HCT116 (cell line): ENCODE results near the gene MEAK7. TPM values are rescaled to one million over a fixed set of nuclear protein-coding genes. Genes with fewer than 3 reads are reported as not detected.

ENCODE experiments used
- ATAC-seq: fragments of 200-7000 bp; cut with Tn5 transposase; 2 replicates; pipeline ENCODE4 v1.9.1; 2020; ENCODE audit warnings: mild to moderate bottlenecking, moderate library complexity
- BruUV-seq: library from RNA; stranded (reverse); fragments of 400-500 nt; replicated peaks from 2 replicates; lab custom pipeline; 2021; lab: Mats Ljungman, UMichigan
- CTCF ChIA-PET: fragments of 300-600 bp; sonication (Branson Sonifier 250); formaldehyde crosslinking; loops from one replicate; lab custom pipeline; 2021; ENCODE audit warnings: antibody characterized with exemption; lab: Charles Lee
- POLR2A ChIA-PET: fragments of 300-600, 350-600 bp; sonication (Branson Sonifier 250); formaldehyde crosslinking; loops from one replicate; lab custom pipeline; 2021; ENCODE audit warnings: antibody characterized with exemption; lab: Charles Lee
- RAD21 ChIA-PET, 2 experiments: fragments of 300-600 bp; sonication (Branson Sonifier 250); formaldehyde crosslinking; loops; one replicate each; lab custom pipeline; 2023; ENCODE audit warnings: low total read pairs in 2 of 2; ENCODE audit not compliant: uncharacterized antibody in 2 of 2, unreplicated experiment in 2 of 2, low non-redundant PET in 1 of 2; lab: Charles Lee
- DNase-seq: peaks from one replicate; pipeline ENCODE4 v3.0.0-alpha.2; 2010; ENCODE audit warnings: low read depth, low spot score
- H2AFZ ChIP-seq: fragments of 200-600 bp; shearing (Covaris generic), sonication (generic); 2 replicates; pipeline ENCODE4 v1.6.1; 2017; ENCODE audit warnings: low read depth, mixed run types, mixed read lengths, antibody characterized with exemption, low read length; ENCODE audit not compliant: poor library complexity, severe bottlenecking
- H3K27ac ChIP-seq: 2 replicates; pipeline ENCODE4 v1.5.1; 2012; ENCODE audit warnings: low read depth, low read length
- H3K27me3 ChIP-seq: fragments of 200-600 bp; sonication (generic); 2 replicates; pipeline ENCODE4 v1.6.1; 2016; ENCODE audit warnings: mixed run types, low read length, mixed read lengths; ENCODE audit not compliant: insufficient read depth
- H3K36me3 ChIP-seq, 2 experiments: fragments of 200-500 bp in 1 of 2; fragments of 200-600 bp in 1 of 2; sonication (Bioruptor generic) in 1 of 2; sonication (generic) in 1 of 2; 2 replicates each; pipeline versions ENCODE4 v1.5.1 to v1.6.1; 2014 to 2016; ENCODE audit warnings: low read length in 2 of 2, inconsistent platforms in 1 of 2, mixed read lengths in 1 of 2, mixed run types in 1 of 2; ENCODE audit not compliant: insufficient read depth in 2 of 2, control insufficient read depth in 1 of 2
- H3K4me1 ChIP-seq, 2 experiments: fragments of 200-600 bp in 1 of 2; sonication (generic) in 1 of 2; 2 replicates each; pipeline versions ENCODE4 v1.5.1 to v1.6.1; 2012 to 2017; ENCODE audit warnings: low read length in 2 of 2, inconsistent platforms in 1 of 2, mild to moderate bottlenecking in 1 of 2, mixed read lengths in 1 of 2, mixed run types in 1 of 2, moderate library complexity in 1 of 2; ENCODE audit not compliant: insufficient read depth in 2 of 2, control insufficient read depth in 1 of 2
- H3K4me2 ChIP-seq: fragments of 200-600 bp; sonication (generic); 2 replicates; pipeline ENCODE4 v1.6.1; 2017; ENCODE audit warnings: mixed run types, low read length, mixed read lengths
- H3K4me3 ChIP-seq, 2 experiments: fragments of 200-600 bp in 1 of 2; sonication (generic) in 1 of 2; replicated peaks in 1 of 2; 2 replicates each; pipeline ENCODE4 v1.5.1; 2011 to 2016; ENCODE audit warnings: low read length in 2 of 2, control low read depth in 1 of 2, low read depth in 1 of 2, mild to moderate bottlenecking in 1 of 2, mixed read lengths in 1 of 2, mixed run types in 1 of 2
- H3K79me2 ChIP-seq: fragments of 200-600 bp; sonication (generic); 2 replicates; pipeline ENCODE4 v1.6.1; 2017; ENCODE audit warnings: mild to moderate bottlenecking, mixed run types, low read length, moderate library complexity, mixed read lengths; ENCODE audit not compliant: insufficient read depth
- H3K9ac ChIP-seq: fragments of 200-600 bp; sonication (generic); 2 replicates; pipeline ENCODE4 v1.6.1; 2016; ENCODE audit warnings: low read length, mixed read lengths
- H3K9me2 ChIP-seq: fragments of 200-600 bp; sonication (generic), shearing (Covaris generic); 2 replicates; pipeline ENCODE4 v1.6.1; 2017; ENCODE audit warnings: mixed run types, mild to moderate bottlenecking, moderate library complexity; ENCODE audit not compliant: insufficient read depth
- H3K9me3 ChIP-seq, 2 experiments: fragments of 200-500 bp in 1 of 2; fragments of 200-600 bp in 1 of 2; sonication (Bioruptor generic) in 1 of 2; sonication (generic) in 1 of 2; 2 replicates each; pipeline ENCODE4 v1.6.1; 2014 to 2017; ENCODE audit warnings: low read length in 2 of 2, mixed read lengths in 2 of 2, inconsistent platforms in 1 of 2, low read depth in 1 of 2, mild to moderate bottlenecking in 1 of 2, mixed run types in 1 of 2, moderate library complexity in 1 of 2; ENCODE audit not compliant: control insufficient read depth in 1 of 2, insufficient read depth in 1 of 2
- H4K20me1 ChIP-seq: fragments of 200-600 bp; sonication (generic), shearing (Covaris generic); 2 replicates; pipeline ENCODE4 v1.6.1; 2017; ENCODE audit warnings: mixed run types, mild to moderate bottlenecking, moderate library complexity; ENCODE audit not compliant: insufficient read depth
- FOSL1 ChIP-seq: IDR thresholded peaks from 2 replicates; pipeline ENCODE4 v1.6.1; 2012; ENCODE audit warnings: low read depth
- POLR2AphosphoS5 ChIP-seq: IDR thresholded peaks from 2 replicates; pipeline ENCODE4 v1.6.1; 2011; ENCODE audit warnings: mild to moderate bottlenecking, low read depth, low read length, moderate library complexity
- RAD21 ChIP-seq: IDR thresholded peaks from 2 replicates; pipeline ENCODE4 v1.6.1; 2012; ENCODE audit warnings: low read depth, mild to moderate bottlenecking
- REST ChIP-seq: IDR thresholded peaks from 2 replicates; pipeline ENCODE4 v1.6.1; 2012; ENCODE audit warnings: low read depth
- SIN3A ChIP-seq: IDR thresholded peaks from 2 replicates; pipeline ENCODE4 v1.6.1; 2012; ENCODE audit warnings: low read depth
- SRF ChIP-seq: IDR thresholded peaks from 2 replicates; pipeline ENCODE4 v1.6.1; 2012; ENCODE audit warnings: low read depth
- TCF7L2 ChIP-seq: IDR thresholded peaks from 2 replicates; pipeline ENCODE4 v1.7.0; 2011; ENCODE audit warnings: borderline replicate concordance, inconsistent platforms; ENCODE audit not compliant: insufficient read depth, insufficient read length; ENCODE audit errors: extremely low read depth
- ZBTB33 ChIP-seq: IDR thresholded peaks from 2 replicates; pipeline ENCODE4 v1.6.1; 2011; ENCODE audit warnings: mild to moderate bottlenecking, low read length, moderate library complexity; ENCODE audit not compliant: insufficient replicate concordance; ENCODE audit errors: extremely low read depth
- ZFX ChIP-seq: fragments of 450-650 bp; IDR thresholded peaks from 2 replicates; pipeline ENCODE4 v1.6.1; 2017
- intact Hi-C: fragments of 100-400 bp; cut with micrococcal nuclease; formaldehyde crosslinking; loops from 2 replicates; pipeline ENCODE4 v1.10.0; 2022
- total RNA-seq: library from RNA; stranded (reverse); gene quantifications from one replicate; pipeline ENCODE4 v1.2.1, GENCODE V29; 2021; ENCODE audit not compliant: unreplicated experiment

The MEAK7 gene
- total RNA-seq, 1 experiment from 2014 or later, result 32.2 TPM

GRCh38 chr16:84482001-84482891 is 22.2 kb downstream of the MEAK7 start:
- no peak overlapping the region for H3K9ac ChIP-seq

More at GRCh38 chr16:84482001-84482891, 22.2 kb downstream of the MEAK7 start:
- no peaks in the 10 kb centered on the region for H3K79me2 ChIP-seq
- peaks cover 26 to 44% of the 10 kb centered on the region in 2 experiments; a peak in 3 of 4 replicates for H3K36me3 ChIP-seq
- ATAC-seq, result no peak
- intact Hi-C loops, result loop anchor here (10.0 kb wide), 1 partner anchor 297 kb away; the partner anchor contains the start of gene TAF1C
- H3K9me3 ChIP-seq, result no peaks in the 10 kb centered on the region
- CTCF ChIA-PET, result interaction anchor here (1.7 to 2.6 kb wide), 2 partner anchors 24 to 205 kb away, joined by 5 to 14 read pairs; no protein-coding TSS in a partner anchor
- POLR2A ChIA-PET, result no interaction called here
- H3K27me3 ChIP-seq, result no peaks in the 10 kb centered on the region
- no peaks in the 10 kb centered on the region for H4K20me1 ChIP-seq
- no peak overlapping the region for H3K27ac ChIP-seq
- no peak for TF ChIP-seq ZBTB33
- TF ChIP-seq SIN3A, result no peak
- no peak for TF ChIP-seq REST
- TF ChIP-seq FOSL1, result no peak
- TF ChIP-seq POLR2AphosphoS5, result no peak
- no peak for TF ChIP-seq SRF
- no peak for TF ChIP-seq RAD21
- TF ChIP-seq TCF7L2, result no peak
- no peak for TF ChIP-seq ZFX
- TF ChIP-seq, all 23 proteins: peak for 0
- Histone ChIP-seq H3K4me3 (no peak overlapping the region), H3K4me1 (peaks cover 0 to 9% of the 10 kb centered on the region in 2 experiments; a peak in 2 of 4 replicates), H3K4me2 (no peak overlapping the region), H2AFZ (no peak overlapping the region), H3K9me2 (no peaks in the 10 kb centered on the region)
- RAD21 ChIA-PET, result no interaction called here
- no TSS peak for BruUV-seq
- no peak for DNase-seq
